IPS-18c (cell line): Measurements from ENCODE around the gene DIS3L2.
"Not testable (repeated sequence)": the region's sequence is repeated elsewhere in the genome, so short reads cannot be mapped to it uniquely, and the experiment has no call there.

Experiments
- H3K4me3 ChIP-seq: 2 replicates; pipeline ENCODE4 v1.7.0; 2013; ENCODE audit warnings: low read depth, mild to moderate bottlenecking, low read length, moderate library complexity; ENCODE audit not compliant: insufficient read depth
- H3K9me3 ChIP-seq: one replicate; pipeline ENCODE4 v1.6.1; 2013; ENCODE audit warnings: mild to moderate bottlenecking, low read length, moderate library complexity; ENCODE audit not compliant: control insufficient read depth, insufficient read depth

The DIS3L2 gene

GRCh38 chr2:232370007-232370406 is 408.5 kb downstream of the DIS3L2 start:
- not testable (repeated sequence) for H3K9me3 ChIP-seq, H3K4me3 ChIP-seq

- Histone ChIP-seq H3K9me3 (no peaks in the 10 kb centered on the region), H3K4me3 (no peak overlapping the region)
Observed at GRCh38 chr2:232372231-232373208, 411.0 kb downstream of the DIS3L2 start.

GRCh38 chr2:232374356-232374755 is 412.8 kb downstream of the DIS3L2 start:
- no peaks in the 10 kb centered on the region for H3K9me3 ChIP-seq
- no peak overlapping the region for H3K4me3 ChIP-seq

- Histone ChIP-seq H3K9me3 (no peaks in the 10 kb centered on the region), H3K4me3 (no peak overlapping the region)
Observed at GRCh38 chr2:232375164-232375563, 413.7 kb downstream of the DIS3L2 start.

GRCh38 chr2:232376260-232376659 is 414.7 kb downstream of the DIS3L2 start:
- no peak overlapping the region for H3K4me3 ChIP-seq
- no peaks in the 10 kb centered on the region for H3K9me3 ChIP-seq

GRCh38 chr2:232376713-232377112 is 415.2 kb downstream of the DIS3L2 start:
- Histone ChIP-seq H3K9me3 (no peaks in the 10 kb centered on the region), H3K4me3 (no peak overlapping the region)

- Histone ChIP-seq H3K9me3 (no peaks in the 10 kb centered on the region), H3K4me3 (no peak overlapping the region)
Observed at GRCh38 chr2:232377319-232377718, 415.8 kb downstream of the DIS3L2 start.

GRCh38 chr2:232377841-232378734 is 416.6 kb downstream of the DIS3L2 start:
- Histone ChIP-seq H3K9me3 (no peaks in the 10 kb centered on the region), H3K4me3 (no peak overlapping the region)

- H3K4me3 ChIP-seq, H3K9me3 ChIP-seq: not testable (repeated sequence)
Observed at GRCh38 chr2:232378735-232379151, 417.2 kb downstream of the DIS3L2 start, which contains the start of gene ALPP. Gene ALPP, plus strand, starts transcription at chr2:232378751. Its CDS starts 52 bp downstream, at chr2:232378803.

GRCh38 chr2:232379610-232380590 is 418.4 kb downstream of the DIS3L2 start:
- H3K9me3 ChIP-seq = not testable (repeated sequence)

GRCh38 chr2:232381204-232382031 is 419.9 kb downstream of the DIS3L2 start:
- H3K4me3 ChIP-seq, H3K9me3 ChIP-seq: not testable (repeated sequence)

More at GRCh38 chr2:232379610-232380590, 418.4 kb downstream of the DIS3L2 start:
- not testable (repeated sequence) for H3K4me3 ChIP-seq

GRCh38 chr2:232382331-232383225 is 421.1 kb downstream of the DIS3L2 start:
- Histone ChIP-seq H3K9me3 (no peaks in the 10 kb centered on the region), H3K4me3 (no peak overlapping the region)

- no peaks in the 10 kb centered on the region for H3K9me3 ChIP-seq
- no peak overlapping the region for H3K4me3 ChIP-seq
Observed at GRCh38 chr2:232384466-232384865, 423.0 kb downstream of the DIS3L2 start.

GRCh38 chr2:232385058-232385457 is 423.5 kb downstream of the DIS3L2 start:
- H3K4me3 ChIP-seq, H3K9me3 ChIP-seq: not testable (repeated sequence)
